Endothelial cell of hepatic sinusoid (primary cell): ENCODE data around the gene FRMD5.

Source experiments
- in situ Hi-C: cut with HindIII; loops from 2 replicates; pipeline ENCODE4 v1.10.0; 2017; ENCODE audit warnings: low sequenced_read_pairs

Gene FRMD5

GRCh38 chr15:44097552-44097951 is 97.5 kb downstream of the FRMD5 start:
- in situ Hi-C loops, result no loop called here

- in situ Hi-C loops, result no loop called here
Measured at GRCh38 chr15:44096596-44096995, 98.5 kb downstream of the FRMD5 start.

DNA sequence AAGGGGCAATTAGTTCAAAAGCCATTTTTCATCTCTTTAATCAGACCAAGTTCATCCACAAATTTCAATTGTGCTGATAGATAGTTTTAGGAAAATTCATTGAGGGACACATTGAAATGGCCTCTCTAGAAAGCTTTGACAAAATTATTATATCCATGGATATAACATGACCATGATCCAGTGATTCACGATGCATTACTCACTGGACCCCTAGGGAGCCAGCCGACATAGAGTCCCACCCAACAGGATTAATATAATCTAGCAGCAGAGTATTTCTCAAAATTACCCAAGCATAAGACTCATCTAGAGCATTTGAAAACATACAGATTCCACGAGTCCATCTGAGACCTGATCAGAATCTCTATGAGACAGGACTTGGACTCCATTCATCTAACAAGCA is 100.3 kb downstream of the FRMD5 start:
- in situ Hi-C loops, result no loop called here

GRCh38 chr15:44093836-44094235 is 101.2 kb downstream of the FRMD5 start:
- in situ Hi-C loops, result no loop called here

- in situ Hi-C loops, result no loop called here
Measured at GRCh38 chr15:44092221-44092620, 102.8 kb downstream of the FRMD5 start.

- in situ Hi-C loops, result no loop called here
Measured at GRCh38 chr15:44087578-44088465, 107.2 kb downstream of the FRMD5 start.

- in situ Hi-C loops, result no loop called here
Measured at GRCh38 chr15:44084770-44085169, 110.3 kb downstream of the FRMD5 start.

DNA sequence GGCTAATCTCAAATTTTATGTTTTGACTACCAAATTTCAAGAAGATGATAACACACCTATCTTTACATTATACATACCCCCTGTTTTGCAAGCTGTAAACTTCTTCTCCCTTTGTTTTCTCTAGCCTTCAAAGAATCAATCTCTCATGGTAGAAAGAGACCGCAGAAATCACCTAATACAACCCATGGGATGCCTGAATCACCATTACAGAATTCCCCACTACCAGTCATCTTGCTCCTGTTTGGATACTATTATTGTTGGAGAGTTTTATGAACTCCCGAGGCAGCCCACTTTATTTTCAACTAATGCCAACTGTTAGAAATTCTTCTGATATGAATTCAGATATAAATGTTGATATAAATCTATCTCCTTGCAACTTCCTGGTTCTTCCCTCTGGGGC is 110.9 kb downstream of the FRMD5 start:
- in situ Hi-C loops, result no loop called here

- in situ Hi-C loops, result no loop called here
Measured at GRCh38 chr15:44082558-44083157, 112.4 kb downstream of the FRMD5 start.

- in situ Hi-C loops, result no loop called here
Measured at GRCh38 chr15:44081026-44082013, 113.8 kb downstream of the FRMD5 start.

DNA sequence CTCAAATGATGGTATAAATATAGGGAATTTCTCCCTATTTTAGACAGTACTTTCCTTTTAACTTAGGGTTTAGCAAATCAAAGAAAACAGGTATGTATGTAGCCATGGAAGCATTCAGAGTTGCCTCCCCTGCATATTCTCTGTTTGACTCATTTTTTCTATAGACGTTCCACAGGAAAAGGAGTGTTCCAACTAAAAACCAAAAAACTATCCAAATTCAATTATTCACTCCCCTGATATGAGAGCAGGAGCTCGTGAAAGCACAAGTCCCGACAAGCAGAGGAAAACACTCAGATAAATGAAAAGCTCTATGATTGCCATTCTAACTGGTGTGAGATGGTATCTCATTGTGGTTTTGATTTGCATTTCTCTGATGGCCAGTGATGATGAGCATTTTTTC is 119.5 kb downstream of the FRMD5 start:
- in situ Hi-C loops, result no loop called here

DNA sequence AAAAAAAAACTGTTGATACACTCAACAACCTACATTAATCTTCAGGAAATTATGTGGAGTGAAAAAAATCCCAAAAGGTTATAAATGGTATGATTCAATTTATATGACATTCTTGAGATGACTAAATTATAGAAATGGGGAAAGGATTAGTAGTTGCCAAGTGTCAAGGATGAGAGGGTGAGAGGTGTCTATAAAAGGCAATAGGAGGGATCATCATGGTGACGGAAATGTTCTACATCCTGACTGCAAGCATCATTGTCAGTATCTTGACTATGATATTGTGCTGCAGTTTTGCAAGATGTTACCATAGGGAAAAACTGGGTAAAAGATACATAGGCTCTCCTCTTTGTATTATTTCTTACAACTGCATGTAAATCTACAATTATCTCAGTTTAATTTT is 125.6 kb downstream of the FRMD5 start:
- in situ Hi-C loops, result no loop called here

GRCh38 chr15:44068347-44068746 is 126.7 kb downstream of the FRMD5 start:
- in situ Hi-C loops, result no loop called here

DNA sequence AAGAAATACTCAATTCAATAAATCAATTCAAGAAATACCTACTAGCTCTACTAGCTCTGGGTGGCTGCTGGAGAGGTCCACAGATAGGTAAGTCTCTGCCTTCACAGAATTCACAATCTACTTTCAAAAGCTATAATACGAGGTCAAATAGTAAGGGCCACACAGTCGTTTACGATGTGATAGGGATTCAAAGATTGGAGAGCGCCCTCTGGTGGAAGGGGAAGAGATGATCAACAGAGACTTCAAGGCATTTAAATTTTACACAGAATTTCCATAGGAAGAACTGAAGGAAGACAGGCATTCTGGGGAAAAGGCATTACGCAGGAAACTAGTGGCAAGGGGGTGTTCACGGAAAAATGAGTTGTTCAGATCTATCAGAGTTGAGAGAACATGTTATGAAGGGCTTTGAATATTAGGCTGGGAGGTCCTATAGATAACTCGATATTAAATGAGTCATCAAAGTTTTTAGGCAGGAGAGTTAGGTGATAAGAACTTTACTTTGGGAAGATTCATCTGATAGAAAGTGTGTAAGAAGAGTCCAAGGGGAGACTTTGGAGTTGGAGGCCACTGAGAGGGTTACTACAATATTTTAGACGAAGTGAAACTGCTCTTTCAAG is 128.8 kb downstream of the FRMD5 start:
- in situ Hi-C loops, result no loop called here

DNA sequence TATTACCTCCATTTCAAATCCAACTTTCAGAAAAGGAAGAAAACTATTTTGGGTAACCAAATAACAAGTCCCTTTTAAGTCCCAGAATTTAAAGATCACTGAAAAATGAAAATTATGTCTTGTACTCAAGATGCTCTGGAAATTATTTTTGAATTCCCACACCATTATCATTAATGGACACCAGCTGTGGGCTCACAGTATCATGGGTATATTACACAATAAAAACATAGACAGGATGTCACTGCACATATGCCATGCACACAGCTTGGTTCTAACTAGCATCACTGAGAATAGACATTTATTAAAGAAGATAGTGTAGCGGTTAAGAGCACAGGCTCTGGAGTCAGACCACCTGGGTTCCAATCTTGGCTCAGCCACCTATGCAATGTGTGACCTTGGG is 130.4 kb downstream of the FRMD5 start:
- in situ Hi-C loops, result no loop called here

DNA sequence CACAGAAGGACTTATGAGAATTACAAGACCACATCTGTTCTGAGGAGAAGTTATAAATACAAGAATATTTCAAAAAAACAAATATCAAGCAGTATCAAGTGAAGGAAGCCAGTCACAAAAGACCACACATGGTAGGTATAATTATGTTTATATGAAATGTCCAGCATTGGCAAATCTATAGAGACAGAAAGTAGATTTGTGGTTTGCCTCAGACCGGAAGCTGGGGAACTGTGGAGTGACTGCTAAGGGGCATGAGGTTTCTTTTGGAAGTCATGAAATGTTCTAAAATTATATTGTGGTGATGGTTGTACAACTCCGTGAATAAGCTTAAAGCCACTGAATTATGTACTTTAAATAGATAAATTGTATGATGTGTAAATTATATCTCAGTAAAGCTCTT is 136.9 kb downstream of the FRMD5 start:
- in situ Hi-C loops, result loop anchor here (5.0 kb wide), 3 partner anchors 61 to 156 kb away; no protein-coding TSS in a partner anchor

DNA sequence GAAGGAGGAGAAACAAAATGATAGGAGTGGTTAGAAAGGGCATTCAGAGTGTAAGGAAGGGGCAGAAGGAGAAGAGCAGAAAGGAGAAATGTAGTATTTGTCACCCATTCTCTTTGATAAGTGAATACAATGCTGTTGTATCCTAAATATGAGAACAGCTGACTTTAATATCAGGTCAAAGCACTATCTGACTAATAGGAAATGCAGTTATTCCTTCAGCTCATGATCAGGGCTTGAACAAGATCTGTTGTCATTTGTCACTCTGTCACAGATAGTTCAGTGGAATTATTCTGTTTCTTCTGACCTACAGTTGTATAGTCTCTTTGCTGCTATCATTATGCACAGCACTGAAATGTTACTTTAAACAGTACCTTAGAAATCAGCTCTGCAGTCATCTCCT is 149.4 kb downstream of the FRMD5 start:
- in situ Hi-C loops, result no loop called here

- in situ Hi-C loops, result no loop called here
Measured at GRCh38 chr15:44045217-44045616, 149.9 kb downstream of the FRMD5 start.

GRCh38 chr15:44038755-44039191 is 156.3 kb downstream of the FRMD5 start:
- in situ Hi-C loops, result no loop called here

GRCh38 chr15:44035781-44036699 is 159.0 kb downstream of the FRMD5 start:
- in situ Hi-C loops, result no loop called here
